IMR-90 (cell line): ENCODE data around the gene SPATS2L. TPM values are rescaled to one million over a fixed set of nuclear protein-coding genes. Genes with fewer than 3 reads are reported as not detected.

ENCODE experiments used
- FOS ChIP-seq: fragments of 150-350 bp; IDR thresholded peaks from 2 replicates; pipeline ENCODE4 v1.6.1; 2016; ENCODE audit warnings: low read depth, low read length
- MXI1 ChIP-seq: IDR thresholded peaks from 2 replicates; pipeline ENCODE4 v1.6.1; 2012; ENCODE audit warnings: low read depth, mild to moderate bottlenecking, low read length, moderate library complexity, borderline replicate concordance
- polyA plus RNA-seq, 3 experiments: library from polyadenylated mRNA; depleted of rRNA; stranded (reverse); fragments of >200 nt; gene quantifications; 2 replicates each; pipeline ENCODE4 v1.2.3, GENCODE V29; 2012; ENCODE audit warnings: low replicate concordance in 1 of 3
- total RNA-seq: library from RNA; depleted of rRNA; stranded (reverse); fragments of >200 nt; gene quantifications from 2 replicates; pipeline ENCODE4 v1.2.3, GENCODE V29; 2012

Gene SPATS2L
- total and polyA plus RNA-seq, 2 of the 4 experiments (the other 2 are of a cell fraction) = 118 to 155 TPM

GRCh38 chr2:200308546-200309295 is 2.2 kb downstream of the SPATS2L start (continued):
- TF ChIP-seq FOS (no peak), MXI1 (no peak)
